B cell (primary cell): ENCODE data around the gene NAT14.

Source experiments
- CTCF ChIP-seq: fragments of 200-600 bp; IDR thresholded peaks from one replicate; pipeline ENCODE4 v1.8.0; 2022; ENCODE audit warnings: antibody characterized with exemption, mild to moderate bottlenecking
- EZH2 ChIP-seq: IDR thresholded peaks from 2 replicates; pipeline ENCODE4 v1.6.1; 2012; ENCODE audit warnings: borderline replicate concordance, low read depth, mild to moderate bottlenecking, moderate library complexity, low read length; ENCODE audit not compliant: insufficient read depth, poor library complexity, severe bottlenecking

GRCh38 chr19:55464039-55464661 is 20.8 kb upstream of the NAT14 start:
- TF ChIP-seq CTCF (no peak), EZH2 (no peak)
